MM.1S (cell line): ENCODE measurements around the gene ITK.

ENCODE experiments used
- DNase-seq: peaks from one replicate; pipeline ENCODE4 v3.0.0-alpha.2; 2015
- H2AFZ ChIP-seq: fragments of 300-600 bp; sonication (generic); 2 replicates; pipeline ENCODE4 v1.6.0; 2016; ENCODE audit warnings: antibody characterized with exemption, low read length
- H3F3A ChIP-seq: fragments of 300-600 bp; sonication (generic); 2 replicates; pipeline ENCODE4 v1.6.1; 2016; ENCODE audit warnings: mild to moderate bottlenecking, antibody characterized with exemption, low read length, moderate library complexity, mixed read lengths; ENCODE audit not compliant: insufficient read depth
- H3K27ac ChIP-seq: fragments of 300-600 bp; sonication (generic); 2 replicates; pipeline ENCODE4 v1.5.1; 2016; ENCODE audit warnings: mild to moderate bottlenecking, low read length
- H3K27me3 ChIP-seq: fragments of 300-600 bp; sonication (generic); replicated peaks from 2 replicates; pipeline ENCODE4 v1.6.0; 2016; ENCODE audit warnings: low read length; ENCODE audit not compliant: insufficient read depth
- H3K36me3 ChIP-seq: fragments of 300-600 bp; sonication (generic); replicated peaks from 2 replicates; pipeline ENCODE4 v1.6.1; 2016; ENCODE audit warnings: mild to moderate bottlenecking, low read length, mixed read lengths; ENCODE audit not compliant: insufficient read depth
- H3K4me1 ChIP-seq: fragments of 300-600 bp; sonication (generic); 2 replicates; pipeline ENCODE4 v1.6.1; 2016; ENCODE audit warnings: low read length, mixed read lengths
- H3K4me2 ChIP-seq: fragments of 300-600 bp; sonication (generic); 2 replicates; pipeline ENCODE4 v1.6.0; 2016; ENCODE audit warnings: low read depth, low read length
- H3K4me3 ChIP-seq: fragments of 300-600 bp; sonication (generic); 2 replicates; pipeline ENCODE4 v1.5.1; 2016; ENCODE audit warnings: low read length, mixed read lengths
- H3K79me2 ChIP-seq: fragments of 300-600 bp; sonication (generic); 2 replicates; pipeline ENCODE4 v1.6.1; 2016; ENCODE audit warnings: mixed run types, low read length, mixed read lengths
- H3K9ac ChIP-seq: fragments of 300-600 bp; sonication (generic); 2 replicates; pipeline ENCODE4 v1.6.1; 2016; ENCODE audit warnings: low read length, mixed read lengths
- H3K9me2 ChIP-seq: fragments of 300-600 bp; sonication (generic); replicated peaks from 2 replicates; pipeline ENCODE4 v1.6.1; 2016; ENCODE audit warnings: mild to moderate bottlenecking, low read length, mixed read lengths; ENCODE audit not compliant: insufficient read depth
- H3K9me3 ChIP-seq: fragments of 300-600 bp; sonication (generic); replicated peaks from 2 replicates; pipeline ENCODE4 v1.6.1; 2016; ENCODE audit warnings: mild to moderate bottlenecking, low read length, mixed read lengths; ENCODE audit not compliant: insufficient read depth
- H4K20me1 ChIP-seq: fragments of 300-600 bp; sonication (generic); 2 replicates; pipeline ENCODE4 v1.6.1; 2016; ENCODE audit warnings: mild to moderate bottlenecking, low read length, moderate library complexity, mixed read lengths; ENCODE audit not compliant: insufficient read depth
- EZH2 ChIP-seq: fragments of 300-600 bp; sonication (generic); optimal IDR thresholded peaks from 2 replicates; pipeline ENCODE3; 2017; ENCODE audit warnings: low read depth, mild to moderate bottlenecking, antibody characterized with exemption, low read length, mixed read lengths
- EZH2phosphoT487 ChIP-seq: fragments of 300-600 bp; sonication (generic); IDR thresholded peaks from 2 replicates; pipeline ENCODE4 v1.6.1; 2018; ENCODE audit warnings: antibody characterized with exemption, low read length
- TF ChIP-seq, protein P1 (sequence below): fragments of 300-600 bp; sonication (generic); IDR thresholded peaks from 2 replicates; pipeline ENCODE4 v1.5.1; 2016; ENCODE audit warnings: antibody characterized with exemption, low read length, mixed read lengths

The ITK gene

DNA sequence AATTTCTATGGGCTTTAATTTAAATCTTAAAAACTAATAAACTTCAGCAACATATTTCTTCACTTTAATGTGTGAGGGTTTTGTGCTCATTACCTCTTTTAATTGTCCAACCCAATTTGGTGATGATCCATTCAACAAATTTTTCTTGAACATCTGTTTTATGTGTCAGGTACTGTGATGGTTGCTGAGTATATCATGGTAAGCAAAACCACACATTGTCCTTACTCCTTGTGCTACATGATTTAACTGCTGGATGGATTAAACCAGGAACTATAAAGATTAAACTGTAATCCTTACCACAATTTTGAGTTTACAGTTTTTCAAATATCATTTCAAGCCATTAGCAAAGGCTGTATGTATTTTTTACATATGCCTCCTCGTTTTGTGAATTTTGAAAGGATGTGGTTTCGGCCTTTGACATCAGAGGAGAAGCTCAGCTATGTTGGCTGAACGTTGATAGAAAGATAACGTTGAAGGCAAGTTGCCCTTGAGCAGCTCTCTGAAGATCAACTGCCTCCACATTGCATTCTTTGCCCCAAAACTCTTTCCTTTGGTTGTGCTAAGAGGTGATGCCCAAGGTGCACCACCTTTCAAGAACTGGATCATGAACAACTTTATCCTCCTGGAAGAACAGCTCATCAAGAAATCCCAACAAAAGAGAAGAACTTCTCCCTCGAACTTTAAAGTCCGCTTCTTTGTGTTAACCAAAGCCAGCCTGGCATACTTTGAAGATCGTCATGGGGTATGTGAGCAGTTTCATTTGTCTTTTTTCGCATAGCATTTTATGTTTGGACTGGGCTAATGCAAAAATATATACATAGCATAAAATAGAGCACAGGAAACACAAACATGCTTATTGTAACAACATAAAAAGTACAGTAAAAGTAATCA is at the start of gene ITK:
Gene ITK, plus strand, starts transcription at position 467 of the 891 bp plus-strand sequence. Its CDS starts 138 bp downstream, at position 605.
- Histone ChIP-seq H3K9me2 (no peaks in the 10 kb centered on the region), H3K27me3 (no peaks in the 10 kb centered on the region), H3K9me3 (no peaks in the 10 kb centered on the region)

DNA sequence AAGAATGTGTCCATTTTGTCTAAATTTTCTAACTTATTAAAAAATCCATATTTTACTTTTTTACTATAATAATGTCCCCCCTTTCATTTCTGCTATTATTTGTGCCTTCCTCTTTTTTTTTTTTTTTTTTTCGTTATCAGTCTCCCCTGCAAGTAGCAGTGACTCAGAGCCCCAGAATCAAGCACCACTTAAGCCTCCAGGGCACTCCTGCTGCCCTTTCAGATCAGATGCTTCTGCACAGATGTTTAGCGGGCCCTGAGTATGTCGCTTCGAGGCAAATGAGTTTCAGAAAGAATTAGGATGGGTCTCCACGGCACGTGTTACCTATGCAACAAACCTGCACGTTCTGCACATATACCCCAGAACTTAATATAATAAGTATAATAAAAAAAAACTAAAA is 49.7 kb upstream of the ITK start:
- Histone ChIP-seq H3K27ac (no peak overlapping the region), H3K79me2 (0 out of 2 replicates have a peak, but pooled peaks cover 2% of the 10 kb centered on the region), H3F3A (peaks cover 8% of the 10 kb centered on the region), H3K27me3 (no peaks in the 10 kb centered on the region), H3K36me3 (no peaks in the 10 kb centered on the region), H2AFZ (no peak overlapping the region), H3K9me3 (no peaks in the 10 kb centered on the region), H3K4me3 (no peak overlapping the region), H3K4me2 (no peak overlapping the region), H3K9me2 (no peaks in the 10 kb centered on the region), H3K4me1 (no peaks in the 10 kb centered on the region), H4K20me1 (no peaks in the 10 kb centered on the region), H3K9ac (no peak overlapping the region)
- TF ChIP-seq, protein P1, sequence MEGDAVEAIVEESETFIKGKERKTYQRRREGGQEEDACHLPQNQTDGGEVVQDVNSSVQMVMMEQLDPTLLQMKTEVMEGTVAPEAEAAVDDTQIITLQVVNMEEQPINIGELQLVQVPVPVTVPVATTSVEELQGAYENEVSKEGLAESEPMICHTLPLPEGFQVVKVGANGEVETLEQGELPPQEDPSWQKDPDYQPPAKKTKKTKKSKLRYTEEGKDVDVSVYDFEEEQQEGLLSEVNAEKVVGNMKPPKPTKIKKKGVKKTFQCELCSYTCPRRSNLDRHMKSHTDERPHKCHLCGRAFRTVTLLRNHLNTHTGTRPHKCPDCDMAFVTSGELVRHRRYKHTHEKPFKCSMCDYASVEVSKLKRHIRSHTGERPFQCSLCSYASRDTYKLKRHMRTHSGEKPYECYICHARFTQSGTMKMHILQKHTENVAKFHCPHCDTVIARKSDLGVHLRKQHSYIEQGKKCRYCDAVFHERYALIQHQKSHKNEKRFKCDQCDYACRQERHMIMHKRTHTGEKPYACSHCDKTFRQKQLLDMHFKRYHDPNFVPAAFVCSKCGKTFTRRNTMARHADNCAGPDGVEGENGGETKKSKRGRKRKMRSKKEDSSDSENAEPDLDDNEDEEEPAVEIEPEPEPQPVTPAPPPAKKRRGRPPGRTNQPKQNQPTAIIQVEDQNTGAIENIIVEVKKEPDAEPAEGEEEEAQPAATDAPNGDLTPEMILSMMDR = no peak
- no peak for TF ChIP-seq EZH2phosphoT487
- no peak for TF ChIP-seq EZH2
- peak; percentile 50 for DNase-seq

More for the DNA sequence above, at the start of gene ITK:
- no peaks in the 10 kb centered on the region for H3K79me2 ChIP-seq
- no peak for DNase-seq
- TF ChIP-seq EZH2phosphoT487 (no peak), EZH2 (no peak)
- TF ChIP-seq, protein P1 = no peak
- no peak within 1 kb of the TSS for H3K27ac ChIP-seq
- H3K4me1 ChIP-seq = no peaks in the 10 kb centered on the region
- H2AFZ ChIP-seq = no peak within 1 kb of the TSS
- no peaks in the 10 kb centered on the region for H3F3A ChIP-seq
- no peak within 1 kb of the TSS for H3K4me2 ChIP-seq
- H3K9ac ChIP-seq = no peak within 1 kb of the TSS
- H3K4me3 ChIP-seq = no peak within 1 kb of the TSS
- H4K20me1 ChIP-seq = no peaks in the 10 kb centered on the region
- H3K36me3 ChIP-seq = no peaks in the 10 kb centered on the region

DNA sequence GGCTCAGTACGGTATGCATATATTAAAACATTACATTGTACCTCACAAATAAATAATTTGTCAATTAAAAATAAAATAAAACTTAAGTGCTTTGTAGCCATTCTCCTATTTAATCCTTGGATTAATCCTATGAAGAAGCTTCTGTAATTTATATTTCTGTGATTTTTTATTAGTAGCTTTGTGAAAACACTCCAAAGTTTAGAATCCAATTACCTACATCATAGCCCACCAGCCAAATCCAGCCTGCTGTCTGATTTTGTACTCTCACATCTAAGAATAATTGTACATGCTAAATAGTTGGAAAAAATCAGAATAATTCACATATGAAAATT is 48.4 kb upstream of the ITK start:
- no peak overlapping the region for H2AFZ ChIP-seq
- H3F3A ChIP-seq = peaks cover 8% of the 10 kb centered on the region
- TF ChIP-seq EZH2 (no peak), EZH2phosphoT487 (no peak)
- TF ChIP-seq, protein P1 = no peak
- no peaks in the 10 kb centered on the region for H3K27me3 ChIP-seq
- H3K4me1 ChIP-seq = no peaks in the 10 kb centered on the region
- peaks cover 8% of the 10 kb centered on the region for H3K79me2 ChIP-seq
- no peaks in the 10 kb centered on the region for H3K36me3 ChIP-seq
- no peaks in the 10 kb centered on the region for H3K9me3 ChIP-seq
- DNase-seq = no peak
- H4K20me1 ChIP-seq = no peaks in the 10 kb centered on the region
- H3K9ac ChIP-seq = no peak overlapping the region
- no peak overlapping the region for H3K4me2 ChIP-seq
- H3K27ac ChIP-seq = no peak overlapping the region
- no peak overlapping the region for H3K4me3 ChIP-seq
- H3K9me2 ChIP-seq = no peaks in the 10 kb centered on the region
